H1 (cell line): Measurements from ENCODE around the gene CA5A.

Experiments used
- CEBPB ChIP-seq: IDR thresholded peaks from 2 replicates; pipeline ENCODE4 v1.6.1; 2012; ENCODE audit warnings: low read depth, low read length
- CHD2 ChIP-seq: IDR thresholded peaks from 2 replicates; pipeline ENCODE4 v1.6.1; 2012; ENCODE audit warnings: low read length, improper control_type of control experiment
- CREB1 ChIP-seq: IDR thresholded peaks from 2 replicates; pipeline ENCODE4 v1.6.1; 2012; ENCODE audit warnings: inconsistent platforms
- CTCF ChIP-seq, 3 experiments: IDR thresholded peaks; 1 replicate in 2 of 3; 2 replicates in 1 of 3; pipeline versions ENCODE4 v1.5.1 to v1.6.1; 2011; ENCODE audit warnings: low read length in 3 of 3, mild to moderate bottlenecking in 3 of 3, inconsistent platforms in 2 of 3, low read depth in 1 of 3, moderate library complexity in 1 of 3; ENCODE audit not compliant: insufficient read depth in 1 of 3; ENCODE audit errors: control extremely low read depth in 1 of 3
- EZH2 ChIP-seq: fragments of 200-600 bp; sonication (generic); IDR thresholded peaks from 2 replicates; pipeline ENCODE4 v1.7.1; 2012; ENCODE audit warnings: low read depth, mild to moderate bottlenecking, moderate library complexity, low read length, inconsistent platforms; ENCODE audit not compliant: severe bottlenecking
- JUND ChIP-seq: IDR thresholded peaks from 2 replicates; pipeline ENCODE4 v1.6.1; 2011; ENCODE audit warnings: mild to moderate bottlenecking, improper control_type of control experiment, low read length
- MAX ChIP-seq: IDR thresholded peaks from 2 replicates; pipeline ENCODE4 v1.6.1; 2012; ENCODE audit warnings: inconsistent platforms
- POLR2A ChIP-seq, 2 experiments: IDR thresholded peaks; 1 replicate in 1 of 2; 2 replicates in 1 of 2; pipeline ENCODE4 v1.6.1; 2011; ENCODE audit warnings: low read depth in 2 of 2, low read length in 2 of 2, mild to moderate bottlenecking in 2 of 2; ENCODE audit errors: control extremely low read depth in 1 of 2
- RFX5 ChIP-seq: IDR thresholded peaks from 2 replicates; pipeline ENCODE4 v1.6.1; 2011; ENCODE audit warnings: low read depth, low read length, improper control_type of control experiment, borderline replicate concordance
- TAF7 ChIP-seq: optimal IDR thresholded peaks from 2 replicates; pipeline ENCODE3; 2011; ENCODE audit warnings: low read depth, mild to moderate bottlenecking, inconsistent platforms, low read length, moderate library complexity, borderline replicate concordance
- ZNF274 ChIP-seq: IDR thresholded peaks from 2 replicates; pipeline ENCODE4 v1.7.0; 2012; ENCODE audit warnings: low read length, borderline replicate concordance; ENCODE audit errors: extremely low read depth

- TF ChIP-seq CTCF (IDR thresholded peaks at IDR 0.05; ENCODE audit: control extremely low read depth in 1 of 3, insufficient read depth in 1 of 3, low read depth in 1 of 3, low read length in 3 of 3) (no peak), CEBPB (no peak), JUND (no peak), ZNF274 (no peak), EZH2 (no peak), TAF7 (no peak), POLR2A (IDR thresholded peaks at IDR 0.05; ENCODE audit: control extremely low read depth in 1 of 2, low read depth in 2 of 2, low read length in 2 of 2) (no peak), CREB1 (peak; percentile 82), CHD2 (0 out of 2 replicates have a peak, but pooled peaks have one; percentile 55), RFX5 (no peak), MAX (no peak)
Measured at GRCh38 chr16:87945351-87946042, 9.2 kb upstream of the CA5A start.
